HL-60 (cell line): ENCODE measurements around the gene TRIM31.

Experiments
- DNase-seq, 2 experiments: peaks; one replicate each; pipeline ENCODE4 v3.0.0-alpha.2; 2010 to 2020; ENCODE audit warnings: low read depth in 1 of 2, low spot score in 1 of 2
- H3K27ac ChIP-seq: fragments of 250-450 bp; sonication (Bioruptor Pico); replicated peaks from 2 replicates; pipeline ENCODE4 v1.5.1; 2020; ENCODE audit warnings: mild to moderate bottlenecking, moderate library complexity
- H3K27me3 ChIP-seq: fragments of 250-450 bp; sonication (Bioruptor Pico); 2 replicates; pipeline ENCODE4 v1.5.1; 2021; ENCODE audit warnings: mild to moderate bottlenecking, moderate library complexity; ENCODE audit not compliant: insufficient read depth, poor library complexity, severe bottlenecking
- H3K4me3 ChIP-seq: replicated peaks from 2 replicates; pipeline ENCODE4 v1.5.1; 2011; ENCODE audit warnings: mild to moderate bottlenecking, control low read depth, low read length; ENCODE audit not compliant: insufficient read depth
- GABPA ChIP-seq: IDR thresholded peaks from 2 replicates; pipeline ENCODE4 v1.6.1; 2012; ENCODE audit warnings: low read depth
- POLR2AphosphoS5 ChIP-seq: IDR thresholded peaks from 2 replicates; pipeline ENCODE4 v1.6.1; 2012; ENCODE audit warnings: low read depth
- REST ChIP-seq: IDR thresholded peaks from 2 replicates; pipeline ENCODE4 v1.6.1; 2012; ENCODE audit warnings: low read depth; ENCODE audit not compliant: insufficient replicate concordance
- SPI1 ChIP-seq: IDR thresholded peaks from 2 replicates; pipeline ENCODE4 v1.6.1; 2012; ENCODE audit warnings: low read depth, mild to moderate bottlenecking, borderline replicate concordance
- TF ChIP-seq, protein P1 (sequence below): IDR thresholded peaks from one replicate; pipeline ENCODE4 v1.5.1; 2011; ENCODE audit warnings: low read length, control low read depth, inconsistent platforms; ENCODE audit not compliant: insufficient read depth

Gene TRIM31

DNA sequence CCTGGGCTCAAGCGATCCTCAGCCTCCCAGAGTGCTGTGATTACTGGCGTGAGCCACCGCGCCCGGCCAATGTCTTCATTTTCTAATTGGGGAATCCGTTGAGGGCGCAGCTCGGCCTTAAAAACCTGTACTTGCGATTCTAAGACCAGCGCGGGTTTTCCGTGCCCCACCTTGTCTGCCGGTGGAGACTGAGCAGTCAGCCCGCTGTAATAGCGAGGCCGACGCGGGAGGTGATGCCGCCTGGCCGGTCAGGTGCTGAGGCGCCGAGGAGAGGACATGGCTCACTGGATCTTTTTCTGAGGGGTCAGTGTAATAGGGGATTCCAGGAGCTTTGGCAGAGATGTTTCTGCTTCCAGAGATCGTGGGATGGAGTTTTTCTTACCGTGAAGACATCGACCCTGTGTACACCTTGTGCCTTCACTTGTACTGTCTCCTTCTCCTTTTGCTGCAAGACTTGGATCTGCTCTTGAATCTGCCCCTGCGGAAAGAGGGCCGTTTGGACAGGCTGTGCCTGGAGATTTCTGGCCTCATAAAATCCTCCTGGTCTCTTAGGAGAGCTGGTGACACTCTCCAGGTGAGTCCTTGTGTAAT is 1.5 kb downstream of the TRIM31 start:
- H3K4me3 ChIP-seq, result no peak overlapping the region
- peaks cover 19% of the 10 kb centered on the region for H3K27me3 ChIP-seq
- TF ChIP-seq GABPA (no peak), POLR2AphosphoS5 (no peak), SPI1 (no peak), REST (no peak)
- TF ChIP-seq, protein P1, sequence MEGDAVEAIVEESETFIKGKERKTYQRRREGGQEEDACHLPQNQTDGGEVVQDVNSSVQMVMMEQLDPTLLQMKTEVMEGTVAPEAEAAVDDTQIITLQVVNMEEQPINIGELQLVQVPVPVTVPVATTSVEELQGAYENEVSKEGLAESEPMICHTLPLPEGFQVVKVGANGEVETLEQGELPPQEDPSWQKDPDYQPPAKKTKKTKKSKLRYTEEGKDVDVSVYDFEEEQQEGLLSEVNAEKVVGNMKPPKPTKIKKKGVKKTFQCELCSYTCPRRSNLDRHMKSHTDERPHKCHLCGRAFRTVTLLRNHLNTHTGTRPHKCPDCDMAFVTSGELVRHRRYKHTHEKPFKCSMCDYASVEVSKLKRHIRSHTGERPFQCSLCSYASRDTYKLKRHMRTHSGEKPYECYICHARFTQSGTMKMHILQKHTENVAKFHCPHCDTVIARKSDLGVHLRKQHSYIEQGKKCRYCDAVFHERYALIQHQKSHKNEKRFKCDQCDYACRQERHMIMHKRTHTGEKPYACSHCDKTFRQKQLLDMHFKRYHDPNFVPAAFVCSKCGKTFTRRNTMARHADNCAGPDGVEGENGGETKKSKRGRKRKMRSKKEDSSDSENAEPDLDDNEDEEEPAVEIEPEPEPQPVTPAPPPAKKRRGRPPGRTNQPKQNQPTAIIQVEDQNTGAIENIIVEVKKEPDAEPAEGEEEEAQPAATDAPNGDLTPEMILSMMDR, result no peak
- H3K27ac ChIP-seq, result no peak overlapping the region
- DNase-seq, result no peak

- no peak for TF ChIP-seq SPI1
- TF ChIP-seq, protein P1, result no peak
- TF ChIP-seq GABPA, result no peak
- TF ChIP-seq REST, result no peak
- no peak for TF ChIP-seq POLR2AphosphoS5
- no peak for DNase-seq
- Histone ChIP-seq H3K27me3 (peaks cover 35% of the 10 kb centered on the region), H3K4me3 (no peak overlapping the region), H3K27ac (no peak overlapping the region)
Observed at GRCh38 chr6:30104661-30105060, 8.2 kb downstream of the TRIM31 start.

DNA sequence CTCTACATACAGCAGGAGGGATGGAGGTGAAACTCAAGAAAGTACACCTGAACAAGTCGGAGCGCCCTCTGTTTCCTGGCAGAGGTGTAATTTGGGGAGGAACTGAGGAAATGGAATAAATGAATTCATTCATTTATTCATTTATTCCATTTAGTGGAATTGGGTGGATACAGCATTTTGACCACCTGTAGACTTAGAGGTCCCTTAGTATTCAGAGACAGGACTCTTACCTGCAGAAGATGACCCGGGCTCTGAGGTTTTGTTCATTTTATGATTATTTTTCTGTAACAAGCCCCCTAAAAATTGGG is 9.1 kb downstream of the TRIM31 start:
- no peak overlapping the region for H3K4me3 ChIP-seq
- H3K27me3 ChIP-seq, result peaks cover 41% of the 10 kb centered on the region

More for the DNA sequence above, 9.1 kb downstream of the TRIM31 start:
- H3K27ac ChIP-seq, result no peak overlapping the region
- DNase-seq, result no peak
- TF ChIP-seq SPI1, result no peak
- TF ChIP-seq, protein P1, result no peak
- no peak for TF ChIP-seq POLR2AphosphoS5
- TF ChIP-seq GABPA, result no peak
- no peak for TF ChIP-seq REST
